Hypothalamus (tissue), 51 donors: Measurements from ENCODE around the gene RNASE4.
"Not testable (repeated sequence)": the region's sequence is repeated elsewhere in the genome, so short reads cannot be mapped to it uniquely, and the experiment has no call there.

Experiments used
- DNase-seq, 51 donors: peaks; one replicate each; lab custom pipeline; 2025; lab: John Stamatoyannopoulos, UW

The RNASE4 gene

GRCh38 chr14:20696764-20697163, 12.4 kb downstream of the RNASE4 start:
- no peak for DNase-seq

GRCh38 chr14:20697273-20698017, 13.1 kb downstream of the RNASE4 start:
- DNase-seq, result peak in 46 of 51 donors; percentile 1 to 81 (median 42)

GRCh38 chr14:20698018-20698329, 13.6 kb downstream of the RNASE4 start:
- no peak for DNase-seq

- no peak for DNase-seq
Measured at GRCh38 chr14:20698934-20699333, 14.6 kb downstream of the RNASE4 start.

- no peak for DNase-seq
Measured at GRCh38 chr14:20699931-20700330, 15.6 kb downstream of the RNASE4 start.

- not testable (repeated sequence) for DNase-seq
Measured at GRCh38 chr14:20700965-20701364, 16.6 kb downstream of the RNASE4 start.

GRCh38 chr14:20706657-20707355, 22.4 kb downstream of the RNASE4 start:
- DNase-seq, result no peak

GRCh38 chr14:20707622-20708021, 23.3 kb downstream of the RNASE4 start:
- no peak for DNase-seq

- no peak for DNase-seq
Measured at GRCh38 chr14:20711261-20711660, 26.9 kb downstream of the RNASE4 start.

GRCh38 chr14:20711685-20712084, 27.3 kb downstream of the RNASE4 start:
- DNase-seq, result no peak

GRCh38 chr14:20712904-20713303, 28.5 kb downstream of the RNASE4 start:
- DNase-seq, result no peak

- peak in 26 of 51 donors; percentile 3 to 56 (median 25) for DNase-seq
Measured at GRCh38 chr14:20714593-20715250, 30.4 kb downstream of the RNASE4 start.

- DNase-seq, result no peak
Measured at GRCh38 chr14:20719777-20720176, 35.4 kb downstream of the RNASE4 start.

GRCh38 chr14:20720741-20721140, 36.4 kb downstream of the RNASE4 start:
- no peak for DNase-seq

GRCh38 chr14:20722016-20722415, 37.7 kb downstream of the RNASE4 start:
- no peak for DNase-seq

- peak in 4 of 51 donors; percentile 4 to 27 (median 6) for DNase-seq
Measured at GRCh38 chr14:20723488-20723887, 39.1 kb downstream of the RNASE4 start.

- not testable (repeated sequence) for DNase-seq
Measured at GRCh38 chr14:20726121-20726520, 41.8 kb downstream of the RNASE4 start.

GRCh38 chr14:20726531-20726930, 42.2 kb downstream of the RNASE4 start:
- DNase-seq, result no peak

- DNase-seq, result no peak
Measured at GRCh38 chr14:20730891-20731290, 46.5 kb downstream of the RNASE4 start.

GRCh38 chr14:20732477-20732876, 48.1 kb downstream of the RNASE4 start:
- DNase-seq, result no peak

GRCh38 chr14:20732979-20733635, 48.7 kb downstream of the RNASE4 start:
- DNase-seq, result peak in 1 of 51 donors; percentile 5
